ENCODE results near the gene CCR5. TPM values are rescaled to one million over a fixed set of nuclear protein-coding genes. Genes with fewer than 3 reads are reported as not detected.

CCR5 gene
- total and polyA plus RNA-seq, 2 of the 8 experiments (the other 6 are each of a cell fraction or from before 2014, with no cell fraction given), result not detected

DNA sequence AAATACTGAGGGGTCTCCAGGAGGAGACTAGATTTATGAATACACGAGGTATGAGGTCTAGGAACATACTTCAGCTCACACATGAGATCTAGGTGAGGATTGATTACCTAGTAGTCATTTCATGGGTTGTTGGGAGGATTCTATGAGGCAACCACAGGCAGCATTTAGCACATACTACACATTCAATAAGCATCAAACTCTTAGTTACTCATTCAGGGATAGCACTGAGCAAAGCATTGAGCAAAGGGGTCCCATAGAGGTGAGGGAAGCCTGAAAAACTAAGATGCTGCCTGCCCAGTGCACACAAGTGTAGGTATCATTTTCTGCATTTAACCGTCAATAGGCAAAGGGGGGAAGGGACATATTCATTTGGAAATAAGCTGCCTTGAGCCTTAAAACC lies 4.5 kb downstream of the CCR5 start (continued):
- TF ChIP-seq EZH2 (IDR thresholded peaks at IDR 0.05; ENCODE audit: low read depth, low read length, severe bottlenecking), result no peak
- TF ChIP-seq CREB1 (IDR thresholded peaks at IDR 0.05), result no peak
- TF ChIP-seq SIRT6 (IDR thresholded peaks at IDR 0.05; ENCODE audit: low read length), result no peak
- TF ChIP-seq, protein P1, sequence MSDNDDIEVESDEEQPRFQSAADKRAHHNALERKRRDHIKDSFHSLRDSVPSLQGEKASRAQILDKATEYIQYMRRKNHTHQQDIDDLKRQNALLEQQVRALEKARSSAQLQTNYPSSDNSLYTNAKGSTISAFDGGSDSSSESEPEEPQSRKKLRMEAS (IDR thresholded peaks at IDR 0.05), result no peak
